ENCODE measurements around the gene SULT2B1.

SULT2B1 gene

DNA sequence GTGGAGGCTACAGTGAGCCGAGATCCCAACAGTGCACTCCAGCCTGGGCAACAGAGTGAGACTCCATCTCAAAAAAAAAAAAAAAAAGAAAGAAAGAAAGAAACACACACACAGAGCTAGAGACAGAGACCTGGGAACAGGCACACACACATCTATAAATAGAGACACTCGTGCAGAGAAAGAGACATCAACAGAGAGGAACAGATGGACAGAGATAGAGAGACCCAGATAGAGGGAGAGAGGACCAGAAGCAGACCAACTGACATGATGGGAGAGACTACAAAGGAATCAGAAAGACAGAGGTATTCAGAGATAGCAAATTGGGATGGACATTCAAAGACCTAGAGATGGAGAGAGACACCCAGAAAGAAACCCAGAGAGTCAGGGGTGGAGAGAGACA is 96.2 kb downstream of the SULT2B1 start:
- in situ Hi-C loops (cut with HindIII; ENCODE audit: low pct_ligation_motif_present, low sequenced_read_pairs), result no loop called here
- Histone ChIP-seq H3K4me3 (ENCODE audit: low read depth, low read length) (no peak overlapping the region), H3K36me3 (replicated peaks) (no peaks in the 10 kb centered on the region), H3K27ac (no peak overlapping the region), H3K27me3 (replicated peaks) (no peaks in the 10 kb centered on the region)
- TF ChIP-seq, protein P1, sequence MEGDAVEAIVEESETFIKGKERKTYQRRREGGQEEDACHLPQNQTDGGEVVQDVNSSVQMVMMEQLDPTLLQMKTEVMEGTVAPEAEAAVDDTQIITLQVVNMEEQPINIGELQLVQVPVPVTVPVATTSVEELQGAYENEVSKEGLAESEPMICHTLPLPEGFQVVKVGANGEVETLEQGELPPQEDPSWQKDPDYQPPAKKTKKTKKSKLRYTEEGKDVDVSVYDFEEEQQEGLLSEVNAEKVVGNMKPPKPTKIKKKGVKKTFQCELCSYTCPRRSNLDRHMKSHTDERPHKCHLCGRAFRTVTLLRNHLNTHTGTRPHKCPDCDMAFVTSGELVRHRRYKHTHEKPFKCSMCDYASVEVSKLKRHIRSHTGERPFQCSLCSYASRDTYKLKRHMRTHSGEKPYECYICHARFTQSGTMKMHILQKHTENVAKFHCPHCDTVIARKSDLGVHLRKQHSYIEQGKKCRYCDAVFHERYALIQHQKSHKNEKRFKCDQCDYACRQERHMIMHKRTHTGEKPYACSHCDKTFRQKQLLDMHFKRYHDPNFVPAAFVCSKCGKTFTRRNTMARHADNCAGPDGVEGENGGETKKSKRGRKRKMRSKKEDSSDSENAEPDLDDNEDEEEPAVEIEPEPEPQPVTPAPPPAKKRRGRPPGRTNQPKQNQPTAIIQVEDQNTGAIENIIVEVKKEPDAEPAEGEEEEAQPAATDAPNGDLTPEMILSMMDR (IDR thresholded peaks at IDR 0.05; ENCODE audit: low read depth, low read length, missing control alignments), result no peak
- no peak for DNase-seq
